ENCODE measurements around the gene DPF3.
A peak's percentile ranks its signal among the peaks of the same experiment; 100 is the strongest.

The DPF3 gene

GRCh38 chr14:72598306-72598705 lies 295.6 kb downstream of the DPF3 start:
- H4K91ac ChIP-seq (ENCODE audit: low read depth, low read length, poor library complexity) = no peak overlapping the region
- no peak overlapping the region for H2AFZ ChIP-seq (ENCODE audit: low read length)
- H2BK12ac ChIP-seq (ENCODE audit: low read length) = no peak overlapping the region
- no peak overlapping the region for H2BK120ac ChIP-seq (ENCODE audit: low read depth, low read length)
- H3K9ac ChIP-seq (ENCODE audit: low read depth, low read length, poor library complexity) = no peak overlapping the region
- no peaks in the 10 kb centered on the region for H3K9me3 ChIP-seq (replicated peaks in 1 of 2; ENCODE audit: control insufficient read depth in 2 of 2, insufficient read depth in 1 of 2, low read depth in 1 of 2, low read length in 2 of 2)
- no peak overlapping the region for H2AK5ac ChIP-seq (ENCODE audit: low read depth, low read length)
- H2BK5ac ChIP-seq (ENCODE audit: low read length) = peak overlapping the region; percentile 7
- DNase-seq (ENCODE audit: low spot score) = no peak
- H4K8ac ChIP-seq (ENCODE audit: low read depth, low read length) = no peak overlapping the region
- no peak overlapping the region for H3K23ac ChIP-seq (ENCODE audit: low read depth, low read length, poor library complexity)
- H3K14ac ChIP-seq (ENCODE audit: low read length) = no peak overlapping the region
- H3K4me3 ChIP-seq (ENCODE audit: low read length in 2 of 2) = no peak overlapping the region
- H3K4me1 ChIP-seq (ENCODE audit: control insufficient read depth in 2 of 2, insufficient read depth in 1 of 2, low read depth in 1 of 2, low read length in 2 of 2) = peaks cover 10 to 14% of the 10 kb centered on the region in 2 donors
- H2BK15ac ChIP-seq (ENCODE audit: low read length) = no peak overlapping the region
- H3K4me2 ChIP-seq (ENCODE audit: insufficient read depth, low read length, poor library complexity, severe bottlenecking) = no peak overlapping the region
- no peak overlapping the region for H3K4ac ChIP-seq (ENCODE audit: low read length)
- WGBS, 2 donors (ENCODE audit: extremely low coverage in 2 of 2, insufficient read length in 2 of 2, insufficient replicate concordance in 1 of 2) = no CpG with 5 or more reads among the region's 5 CpGs
- H3K27ac ChIP-seq (replicated peaks; ENCODE audit: low read length) = no peak overlapping the region
- H3K79me1 ChIP-seq (ENCODE audit: low read depth, low read length) = no peaks in the 10 kb centered on the region
- peaks cover 0 to 8% (median 0%) of the 10 kb centered on the region in 3 experiments for H3K27me3 ChIP-seq (ENCODE audit: control insufficient read depth in 3 of 3, insufficient read depth in 3 of 3, low read depth in 1 of 3, low read length in 3 of 3)
- H3K18ac ChIP-seq (ENCODE audit: low read length) = peak overlapping the region; percentile 45
- no peaks in the 10 kb centered on the region for H3K36me3 ChIP-seq (replicated peaks in 1 of 2; ENCODE audit: control insufficient read depth in 2 of 2, insufficient read depth in 2 of 2, low read length in 2 of 2)

GRCh38 chr14:72597252-72598233 lies 296.4 kb downstream of the DPF3 start:
- no peak overlapping the region for H3K14ac ChIP-seq (ENCODE audit: low read length)
- DNase-seq (ENCODE audit: low spot score) = no peak
- H3K4me2 ChIP-seq (ENCODE audit: insufficient read depth, low read length, poor library complexity, severe bottlenecking) = no peak overlapping the region
- H3K4me3 ChIP-seq (ENCODE audit: low read length in 2 of 2) = no peak overlapping the region
- H3K18ac ChIP-seq (ENCODE audit: low read length) = peak overlapping the region; percentile 63
- H4K8ac ChIP-seq (ENCODE audit: low read depth, low read length) = no peak overlapping the region
- peaks cover 0 to 5% (median 0%) of the 10 kb centered on the region in 3 experiments for H3K27me3 ChIP-seq (ENCODE audit: control insufficient read depth in 3 of 3, insufficient read depth in 3 of 3, low read depth in 1 of 3, low read length in 3 of 3)
- H3K4ac ChIP-seq (ENCODE audit: low read length) = no peak overlapping the region
- no peak overlapping the region for H4K91ac ChIP-seq (ENCODE audit: low read depth, low read length, poor library complexity)
- no peaks in the 10 kb centered on the region for H3K79me1 ChIP-seq (ENCODE audit: low read depth, low read length)
- H2AK5ac ChIP-seq (ENCODE audit: low read depth, low read length) = no peak overlapping the region
- H2BK15ac ChIP-seq (ENCODE audit: low read length) = no peak overlapping the region
- no peak overlapping the region for H2AFZ ChIP-seq (ENCODE audit: low read length)
- no peak overlapping the region for H2BK120ac ChIP-seq (ENCODE audit: low read depth, low read length)
- H3K27ac ChIP-seq (replicated peaks; ENCODE audit: low read length) = no peak overlapping the region
- H3K36me3 ChIP-seq (replicated peaks in 1 of 2; ENCODE audit: control insufficient read depth in 2 of 2, insufficient read depth in 2 of 2, low read length in 2 of 2) = no peaks in the 10 kb centered on the region
- no peak overlapping the region for H2BK12ac ChIP-seq (ENCODE audit: low read length)
- no peak overlapping the region for H3K23ac ChIP-seq (ENCODE audit: low read depth, low read length, poor library complexity)
- no peaks in the 10 kb centered on the region for H3K9me3 ChIP-seq (replicated peaks in 1 of 2; ENCODE audit: control insufficient read depth in 2 of 2, insufficient read depth in 1 of 2, low read depth in 1 of 2, low read length in 2 of 2)
- peaks cover 10 to 14% of the 10 kb centered on the region in 2 donors for H3K4me1 ChIP-seq (ENCODE audit: control insufficient read depth in 2 of 2, insufficient read depth in 1 of 2, low read depth in 1 of 2, low read length in 2 of 2)
- no CpG with 5 or more reads among the region's 16 CpGs for WGBS, 2 donors (ENCODE audit: extremely low coverage in 2 of 2, insufficient read length in 2 of 2, insufficient replicate concordance in 1 of 2)
- no peak overlapping the region for H3K9ac ChIP-seq (ENCODE audit: low read depth, low read length, poor library complexity)
- H2BK5ac ChIP-seq (ENCODE audit: low read length) = no peak overlapping the region

- Histone ChIP-seq H3K4me3 (ENCODE audit: low read length in 2 of 2) (no peak overlapping the region), H2AK5ac (ENCODE audit: low read depth, low read length) (no peak overlapping the region), H4K8ac (ENCODE audit: low read depth, low read length) (no peak overlapping the region), H3K14ac (ENCODE audit: low read length) (no peak overlapping the region), H2BK15ac (ENCODE audit: low read length) (no peak overlapping the region), H3K27me3 (ENCODE audit: control insufficient read depth in 3 of 3, insufficient read depth in 3 of 3, low read depth in 1 of 3, low read length in 3 of 3) (no peaks in the 10 kb centered on the region), H3K79me1 (ENCODE audit: low read depth, low read length) (no peaks in the 10 kb centered on the region), H4K91ac (ENCODE audit: low read depth, low read length, poor library complexity) (no peak overlapping the region), H3K9me3 (replicated peaks in 1 of 2; ENCODE audit: control insufficient read depth in 2 of 2, insufficient read depth in 1 of 2, low read depth in 1 of 2, low read length in 2 of 2) (no peaks in the 10 kb centered on the region), H2BK12ac (ENCODE audit: low read length) (no peak overlapping the region), H3K23ac (ENCODE audit: low read depth, low read length, poor library complexity) (no peak overlapping the region), H3K4me1 (ENCODE audit: control insufficient read depth in 2 of 2, insufficient read depth in 1 of 2, low read depth in 1 of 2, low read length in 2 of 2) (peaks cover 6 to 7% of the 10 kb centered on the region in 2 donors), H3K4me2 (ENCODE audit: insufficient read depth, low read length, poor library complexity, severe bottlenecking) (no peak overlapping the region), H3K4ac (ENCODE audit: low read length) (no peak overlapping the region), H3K36me3 (replicated peaks in 1 of 2; ENCODE audit: control insufficient read depth in 2 of 2, insufficient read depth in 2 of 2, low read length in 2 of 2) (no peaks in the 10 kb centered on the region), H3K18ac (ENCODE audit: low read length) (no peak overlapping the region), H2AFZ (ENCODE audit: low read length) (no peak overlapping the region), H2BK5ac (ENCODE audit: low read length) (no peak overlapping the region), H3K9ac (ENCODE audit: low read depth, low read length, poor library complexity) (no peak overlapping the region), H3K27ac (replicated peaks; ENCODE audit: low read length) (no peak overlapping the region), H2BK120ac (ENCODE audit: low read depth, low read length) (no peak overlapping the region)
- DNase-seq (ENCODE audit: low spot score) = no peak
- no CpG with 5 or more reads among the region's 8 CpGs for WGBS, 2 donors (ENCODE audit: extremely low coverage in 2 of 2, insufficient read length in 2 of 2, insufficient replicate concordance in 1 of 2)
Measured at GRCh38 chr14:72595152-72595862, 298.6 kb downstream of the DPF3 start.

Measured in neuronal stem cell (in vitro differentiated cells).